H1 (cell line): ENCODE measurements around the gene USH2A. TPM values are rescaled to one million over a fixed set of nuclear protein-coding genes. Genes with fewer than 3 reads are reported as not detected.

ENCODE experiments used
- CTCF ChIA-PET: fragments of 300-600 bp; sonication (Branson Sonifier 250); formaldehyde crosslinking; loops from one replicate; lab custom pipeline; 2021; ENCODE audit not compliant: partially characterized antibody; lab: Charles Lee
- POLR2A ChIA-PET: fragments of 300-600 bp; sonication (Branson Sonifier 250); formaldehyde crosslinking; loops from one replicate; lab custom pipeline; 2021; ENCODE audit warnings: inconsistent platforms; ENCODE audit not compliant: partially characterized antibody; lab: Charles Lee
- DNase-seq, 2 experiments: peaks; one replicate each; pipeline versions ENCODE4 v3.0.0 to v3.0.0-alpha.2; 2010 to 2022; ENCODE audit warnings: low spot score in 2 of 2, low read depth in 1 of 2, mixed read lengths in 1 of 2
- FAIRE-seq: peaks from 2 replicates; lab custom pipeline; 2011; peaks lifted over from hg19 to GRCh38; lab: Jason Lieb, UNC
- H2AFZ ChIP-seq: 2 replicates; pipeline ENCODE4 v1.8.1; 2012; ENCODE audit warnings: low read length, inconsistent platforms
- H2AK5ac ChIP-seq: 2 replicates; pipeline ENCODE4 v1.6.1; 2013; ENCODE audit warnings: low read depth, low read length
- H2BK120ac ChIP-seq: replicated peaks from 2 replicates; pipeline ENCODE3; 2013; ENCODE audit warnings: low read depth, low read length, inconsistent platforms
- H2BK12ac ChIP-seq: 2 replicates; pipeline ENCODE4 v1.6.1; 2013; ENCODE audit warnings: low read depth, low read length
- H2BK15ac ChIP-seq: 2 replicates; pipeline ENCODE4 v1.6.1; 2013; ENCODE audit warnings: low read length
- H2BK20ac ChIP-seq: 2 replicates; pipeline ENCODE4 v1.6.1; 2013; ENCODE audit warnings: low read length
- H2BK5ac ChIP-seq: 2 replicates; pipeline ENCODE4 v1.6.1; 2013; ENCODE audit warnings: low read depth, low read length
- H3K14ac ChIP-seq: 2 replicates; pipeline ENCODE4 v1.6.1; 2013; ENCODE audit warnings: inconsistent platforms; ENCODE audit not compliant: insufficient read length
- H3K18ac ChIP-seq: 2 replicates; pipeline ENCODE4 v1.6.1; 2013; ENCODE audit warnings: low read length; ENCODE audit errors: extremely low read depth
- H3K23ac ChIP-seq: 2 replicates; pipeline ENCODE4 v1.6.1; 2013; ENCODE audit warnings: inconsistent platforms; ENCODE audit not compliant: insufficient read length
- H3K23me2 ChIP-seq: 2 replicates; pipeline ENCODE4 v1.6.1; 2013; ENCODE audit warnings: low read depth, low read length
- H3K27ac ChIP-seq: 2 replicates; pipeline ENCODE4 v1.6.1; 2011; ENCODE audit warnings: low read depth, low read length, inconsistent platforms
- H3K27me3 ChIP-seq, 4 experiments: replicated peaks in 1 of 4; 1 replicate in 1 of 4; 2 replicates in 3 of 4; pipeline versions ENCODE4 v1.6.1 to v1.8.1; 2011 to 2013; ENCODE audit warnings: low read length in 3 of 4, mild to moderate bottlenecking in 3 of 4, inconsistent platforms in 2 of 4, mixed read lengths in 2 of 4, moderate library complexity in 1 of 4; ENCODE audit not compliant: control insufficient read depth in 3 of 4, insufficient read depth in 3 of 4; ENCODE audit errors: extremely low read depth in 1 of 4
- H3K36me3 ChIP-seq, 4 experiments: 2 replicates each; pipeline versions ENCODE4 v1.6.1 to v1.8.1; 2011 to 2013; ENCODE audit warnings: mild to moderate bottlenecking in 4 of 4, low read length in 3 of 4, moderate library complexity in 2 of 4, control low read depth in 1 of 4, inconsistent platforms in 1 of 4; ENCODE audit not compliant: insufficient read depth in 4 of 4, control insufficient read depth in 2 of 4
- H3K4ac ChIP-seq: replicated peaks from 2 replicates; pipeline ENCODE3; 2013; ENCODE audit warnings: low read length, low read depth, mixed read lengths, inconsistent platforms; ENCODE audit not compliant: insufficient read length
- H3K4me1 ChIP-seq, 4 experiments: replicated peaks in 1 of 4; 1 replicate in 1 of 4; 2 replicates in 3 of 4; pipeline versions ENCODE4 v1.6.1 to v1.8.1; 2011 to 2013; ENCODE audit warnings: low read length in 3 of 4, inconsistent platforms in 2 of 4, mixed read lengths in 1 of 4; ENCODE audit not compliant: insufficient read depth in 4 of 4, control insufficient read depth in 3 of 4
- H3K4me2 ChIP-seq, 2 experiments: 2 replicates each; pipeline versions ENCODE4 v1.6.1 to v1.8.1; 2011 to 2013; ENCODE audit warnings: low read depth in 2 of 2, low read length in 2 of 2, control low read depth in 1 of 2, inconsistent platforms in 1 of 2, mild to moderate bottlenecking in 1 of 2; ENCODE audit not compliant: insufficient read depth in 1 of 2
- H3K4me3 ChIP-seq, 4 experiments: fragments of 200-600, 300-600 bp in 1 of 4; sonication (generic), shearing (Covaris generic), sonication (Bioruptor Twin) in 1 of 4; 2 replicates each; pipeline versions ENCODE4 v1.5.1 to v1.8.1; 2011 to 2016; ENCODE audit warnings: low read length in 4 of 4, low read depth in 3 of 4, control low read depth in 2 of 4, inconsistent platforms in 2 of 4, mild to moderate bottlenecking in 2 of 4, mixed read lengths in 1 of 4, moderate library complexity in 1 of 4; ENCODE audit not compliant: insufficient read depth in 2 of 4; ENCODE audit errors: extremely low read depth in 1 of 4
- H3K56ac ChIP-seq: replicated peaks from 2 replicates; pipeline ENCODE3; 2013; ENCODE audit warnings: low read depth, mild to moderate bottlenecking, mixed read lengths, low read length, inconsistent platforms; ENCODE audit not compliant: insufficient read length
- H3K79me1 ChIP-seq: 2 replicates; pipeline ENCODE4 v1.6.1; 2013; ENCODE audit warnings: low read depth, low read length, control low read depth
- H3K79me2 ChIP-seq, 2 experiments: 2 replicates each; pipeline versions ENCODE4 v1.6.1 to v1.8.1; 2012 to 2013; ENCODE audit warnings: low read length in 2 of 2, mild to moderate bottlenecking in 2 of 2, inconsistent platforms in 1 of 2; ENCODE audit not compliant: insufficient read depth in 2 of 2, control insufficient read depth in 1 of 2
- H3K9ac ChIP-seq, 4 experiments: replicated peaks in 1 of 4; 1 replicate in 1 of 4; 2 replicates in 3 of 4; pipeline versions ENCODE4 v1.6.1 to v1.8.1; 2011 to 2013; ENCODE audit warnings: low read depth in 3 of 4, low read length in 3 of 4, control low read depth in 2 of 4, mild to moderate bottlenecking in 2 of 4, moderate library complexity in 2 of 4, inconsistent platforms in 1 of 4; ENCODE audit errors: extremely low read depth in 1 of 4
- H3K9me3 ChIP-seq, 2 experiments: 2 replicates each; pipeline versions ENCODE4 v1.6.1 to v1.8.1; 2012 to 2013; ENCODE audit warnings: mild to moderate bottlenecking in 2 of 2, moderate library complexity in 2 of 2, control low read depth in 1 of 2, inconsistent platforms in 1 of 2, low read depth in 1 of 2, low read length in 1 of 2, mixed read lengths in 1 of 2; ENCODE audit not compliant: insufficient read depth in 2 of 2
- H4K20me1 ChIP-seq, 2 experiments: replicated peaks in 1 of 2; 2 replicates each; pipeline versions ENCODE3 to v1.8.1; 2011 to 2013; ENCODE audit warnings: inconsistent platforms in 2 of 2, low read length in 2 of 2, mild to moderate bottlenecking in 1 of 2; ENCODE audit not compliant: insufficient read depth in 2 of 2, control insufficient read depth in 1 of 2
- H4K5ac ChIP-seq: 2 replicates; pipeline ENCODE4 v1.6.1; 2013; ENCODE audit warnings: low read length, low read depth, mixed read lengths, inconsistent platforms; ENCODE audit not compliant: insufficient read length
- H4K8ac ChIP-seq: 2 replicates; pipeline ENCODE4 v1.8.0; 2013; ENCODE audit warnings: mild to moderate bottlenecking, moderate library complexity, low read length, inconsistent platforms; ENCODE audit not compliant: insufficient read depth; ENCODE audit errors: extremely low read depth
- H4K91ac ChIP-seq: replicated peaks from 2 replicates; pipeline ENCODE3; 2013; ENCODE audit warnings: low read length, mixed read lengths, inconsistent platforms; ENCODE audit not compliant: insufficient read length
- ATF3 ChIP-seq: IDR thresholded peaks from 2 replicates; pipeline ENCODE4 v1.6.1; 2011; ENCODE audit warnings: low read depth, mild to moderate bottlenecking, low read length; ENCODE audit not compliant: insufficient read depth
- HDAC2 ChIP-seq, 2 experiments: fragments of 300-600 bp in 1 of 2; sonication (generic) in 1 of 2; IDR thresholded peaks; 2 replicates each; pipeline ENCODE4 v1.6.1; 2011 to 2012; ENCODE audit warnings: low read depth in 2 of 2, low read length in 2 of 2, mild to moderate bottlenecking in 2 of 2, moderate library complexity in 2 of 2, borderline replicate concordance in 1 of 2, inconsistent platforms in 1 of 2
- KDM1A ChIP-seq: fragments of 200-600, 300-600 bp; sonication (generic); IDR thresholded peaks from 2 replicates; pipeline ENCODE4 v1.7.1; 2016; ENCODE audit warnings: mild to moderate bottlenecking, low read length, borderline replicate concordance
- polyA plus RNA-seq, 7 experiments: library from polyadenylated mRNA; depleted of rRNA in 3 of 7; stranded (reverse) in 5 of 7; unstranded in 2 of 7; fragments of >200 nt in 5 of 7; fragments of 200-250 nt in 2 of 7; gene quantifications; 1 replicate in 5 of 7; 2 replicates in 1 of 7; 4 replicates in 1 of 7; pipeline versions ENCODE4 v1.2.1 to v1.2.3, GENCODE V29; 2011 to 2013; ENCODE audit warnings: missing spikeins in 2 of 7, mixed read lengths in 2 of 7
- total RNA-seq: library from RNA; stranded (reverse); fragmentation: NEBNext Ultra II Directional; extraction: Animal tissue kit (Norgen Biotek cat#: 25700); gene quantifications from 2 replicates; pipeline ENCODE4 v1.2.1, GENCODE V29; 2021

Gene USH2A
- total and polyA plus RNA-seq, 2 of the 8 experiments (the other 6 are each of a cell fraction or from before 2014, with no cell fraction given), result 0.02 to 0.17 TPM

DNA sequence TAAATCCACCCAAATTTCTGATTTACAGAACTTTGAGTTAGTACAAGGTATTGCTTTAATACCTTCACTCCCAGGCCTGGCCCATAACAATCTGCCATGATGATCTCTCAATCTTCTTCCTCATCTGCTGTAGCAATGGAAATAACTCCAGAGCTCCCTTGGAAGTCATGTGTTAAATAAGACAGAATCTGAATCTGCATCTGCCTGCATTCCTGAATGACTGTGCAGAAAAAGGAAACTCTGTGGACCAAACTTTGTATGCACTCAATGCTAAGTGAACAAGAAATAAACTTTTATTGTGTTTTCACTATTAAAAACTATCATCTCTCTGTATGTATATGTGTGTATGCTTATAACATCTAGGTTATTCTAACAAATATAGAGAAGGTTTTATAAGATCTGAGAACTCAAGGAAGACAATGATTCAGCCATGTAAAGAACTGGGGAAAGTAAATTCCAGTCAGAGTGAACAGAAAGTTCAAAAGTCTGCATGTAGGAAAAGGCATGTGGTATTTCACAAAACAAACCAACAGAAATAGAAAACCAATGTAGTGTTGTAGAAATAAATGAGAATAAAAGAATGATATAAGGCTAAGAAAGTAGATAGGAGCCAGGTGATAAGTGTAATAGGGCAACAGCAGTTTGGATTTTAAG, 390.2 kb downstream of the USH2A start:
- FAIRE-seq (no peak), DNase-seq (no peak)
- no peak overlapping the region for H2BK120ac ChIP-seq
- ChIA-PET POLR2A (no interaction called here), CTCF (interaction anchor here (0.8 to 2.5 kb wide), 8 partner anchors 9 to 323 kb away, joined by 3 to 18 read pairs (median 4); no protein-coding TSS in a partner anchor)
- H2AK5ac ChIP-seq, result no peak overlapping the region
- no peak overlapping the region for H3K14ac ChIP-seq
- H3K27me3 ChIP-seq, result no peaks in the 10 kb centered on the region
- no peak overlapping the region for H3K9ac ChIP-seq
- H3K79me2 ChIP-seq, result no peaks in the 10 kb centered on the region
- H3K23me2 ChIP-seq, result no peaks in the 10 kb centered on the region
- H2BK12ac ChIP-seq, result no peak overlapping the region
- H3K4ac ChIP-seq, result no peak overlapping the region
- H3K4me3 ChIP-seq, result no peak overlapping the region
- H4K91ac ChIP-seq, result no peak overlapping the region
- H4K8ac ChIP-seq, result no peak overlapping the region
- H3K4me1 ChIP-seq, result no peaks in the 10 kb centered on the region
- H4K5ac ChIP-seq, result no peak overlapping the region
- H2BK5ac ChIP-seq, result no peak overlapping the region
- no peak overlapping the region for H3K27ac ChIP-seq
- no peak overlapping the region for H3K56ac ChIP-seq
- H3K79me1 ChIP-seq, result no peaks in the 10 kb centered on the region
- H2BK20ac ChIP-seq, result no peak overlapping the region
- H2BK15ac ChIP-seq, result no peak overlapping the region
- no peak for TF ChIP-seq ATF3
- no peak for TF ChIP-seq HDAC2 (IDR thresholded peaks at IDR 0.05; ENCODE audit: borderline replicate concordance in 1 of 2, low read depth in 2 of 2, low read length in 2 of 2)
- no peak for TF ChIP-seq KDM1A
- no peak overlapping the region for H3K4me2 ChIP-seq
- no peak overlapping the region for H3K23ac ChIP-seq
- H4K20me1 ChIP-seq, result no peaks in the 10 kb centered on the region
- no peaks in the 10 kb centered on the region for H3K36me3 ChIP-seq
- no peaks in the 10 kb centered on the region for H3K9me3 ChIP-seq
- H2AFZ ChIP-seq, result no peak overlapping the region
- H3K18ac ChIP-seq, result no peak overlapping the region
